Karpas-422 (cell line): ENCODE measurements around the gene GPX4. TPM values are rescaled to one million over a fixed set of nuclear protein-coding genes. Genes with fewer than 3 reads are reported as not detected.

Source experiments
- DNase-seq: peaks from one replicate; pipeline ENCODE4 v3.0.0-alpha.2; 2015
- H2AFZ ChIP-seq: fragments of 200-600 bp; sonication (generic); 2 replicates; pipeline ENCODE4 v1.6.1; 2014; ENCODE audit warnings: antibody characterized with exemption, low read length, mixed read lengths
- H3K27ac ChIP-seq: fragments of 200-600 bp; sonication (generic); 2 replicates; pipeline ENCODE4 v1.5.1; 2014; ENCODE audit warnings: mild to moderate bottlenecking, low read length, moderate library complexity
- H3K27me3 ChIP-seq: fragments of 200-600 bp; sonication (generic); 2 replicates; pipeline ENCODE4 v1.6.1; 2014; ENCODE audit warnings: low read length, mixed read lengths
- H3K36me3 ChIP-seq: fragments of 200-600 bp; sonication (generic); 2 replicates; pipeline ENCODE4 v1.6.1; 2014; ENCODE audit warnings: low read length, mixed read lengths; ENCODE audit not compliant: insufficient read depth
- H3K4me1 ChIP-seq: fragments of 200-600 bp; sonication (generic); 2 replicates; pipeline ENCODE4 v1.6.1; 2014; ENCODE audit warnings: mild to moderate bottlenecking, low read length, mixed read lengths
- H3K4me2 ChIP-seq: fragments of 200-600 bp; sonication (generic); 2 replicates; pipeline ENCODE4 v1.6.1; 2014; ENCODE audit warnings: low read length, low read depth, mild to moderate bottlenecking; ENCODE audit not compliant: poor library complexity, severe bottlenecking
- H3K4me3 ChIP-seq: fragments of 200-600 bp; sonication (generic); 2 replicates; pipeline ENCODE4 v1.5.1; 2014; ENCODE audit warnings: mild to moderate bottlenecking, antibody characterized with exemption, low read length, mixed read lengths
- H3K79me2 ChIP-seq: fragments of 200-600 bp; sonication (generic); 2 replicates; pipeline ENCODE4 v1.6.1; 2014; ENCODE audit warnings: mild to moderate bottlenecking, low read length, mixed read lengths
- H3K9ac ChIP-seq: fragments of 200-600 bp; sonication (generic); 2 replicates; pipeline ENCODE4 v1.6.0; 2014; ENCODE audit warnings: low read length
- H3K9me2 ChIP-seq: fragments of 200-600 bp; sonication (generic), shearing (Covaris generic); replicated peaks from 2 replicates; pipeline ENCODE4 v1.6.0; 2014; ENCODE audit warnings: mild to moderate bottlenecking, low read length, moderate library complexity; ENCODE audit not compliant: insufficient read depth
- H3K9me3 ChIP-seq: fragments of 300-700, 200-600 bp; sonication (generic); 2 replicates; pipeline ENCODE4 v1.6.1; 2014; ENCODE audit warnings: low read length, mixed read lengths
- H4K20me1 ChIP-seq: fragments of 200-600 bp; sonication (generic); 2 replicates; pipeline ENCODE4 v1.6.1; 2014; ENCODE audit warnings: mild to moderate bottlenecking, antibody characterized with exemption, low read length, low read depth; ENCODE audit not compliant: insufficient read depth
- total RNA-seq: library from RNA; depleted of rRNA; stranded (reverse); fragments of >200 nt; shearing (Covaris generic); gene quantifications from 2 replicates; pipeline ENCODE4 v1.2.3, GENCODE V29; 2014; ENCODE audit warnings: low replicate concordance; rRNA removed

Gene GPX4, protein sequence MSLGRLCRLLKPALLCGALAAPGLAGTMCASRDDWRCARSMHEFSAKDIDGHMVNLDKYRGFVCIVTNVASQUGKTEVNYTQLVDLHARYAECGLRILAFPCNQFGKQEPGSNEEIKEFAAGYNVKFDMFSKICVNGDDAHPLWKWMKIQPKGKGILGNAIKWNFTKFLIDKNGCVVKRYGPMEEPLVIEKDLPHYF
- 286 and 423 TPM in 2 replicates for total RNA-seq

GRCh38 chr19:1103708-1104310 lies at the start of gene GPX4:
TSS of gene GPX4 (plus strand) at chr19:1103994. CDS start at chr19:1104044, 50 bp downstream.
- H2AFZ ChIP-seq = peak within 1 kb of the TSS; percentile 77; the same call in 1 of the 2 replicates
- no peaks in the 10 kb centered on the region for H3K9me3 ChIP-seq

GRCh38 chr19:1054102-1055027 lies 49.4 kb upstream of the GPX4 start:
- Histone ChIP-seq H3K36me3 (no peaks in the 10 kb centered on the region), H3K79me2 (no peaks in the 10 kb centered on the region), H3K4me1 (peaks cover 19% of the 10 kb centered on the region), H3K27me3 (no peaks in the 10 kb centered on the region), H3K27ac (no peak overlapping the region), H2AFZ (no peak overlapping the region), H3K9ac (no peak overlapping the region), H3K9me2 (no peaks in the 10 kb centered on the region), H3K4me2 (no peak overlapping the region), H4K20me1 (no peaks in the 10 kb centered on the region), H3K4me3 (no peak overlapping the region), H3K9me3 (no peaks in the 10 kb centered on the region)
- DNase-seq = no peak

More at GRCh38 chr19:1103708-1104310, at the start of gene GPX4:
- Histone ChIP-seq H3K36me3 (no peaks in the 10 kb centered on the region), H3K9me2 (no peaks in the 10 kb centered on the region), H3K27ac (peak within 1 kb of the TSS; percentile 77), H3K79me2 (peaks cover 14% of the 10 kb centered on the region), H3K4me2 (peak within 1 kb of the TSS; percentile 91), H3K9ac (peak within 1 kb of the TSS; percentile 98), H3K4me3 (peak within 1 kb of the TSS; percentile 95), H4K20me1 (peaks cover 5% of the 10 kb centered on the region; the same call in 1 of the 2 replicates), H3K4me1 (peaks cover 43% of the 10 kb centered on the region), H3K27me3 (no peaks in the 10 kb centered on the region)
- DNase-seq = peak; percentile 100

DNA sequence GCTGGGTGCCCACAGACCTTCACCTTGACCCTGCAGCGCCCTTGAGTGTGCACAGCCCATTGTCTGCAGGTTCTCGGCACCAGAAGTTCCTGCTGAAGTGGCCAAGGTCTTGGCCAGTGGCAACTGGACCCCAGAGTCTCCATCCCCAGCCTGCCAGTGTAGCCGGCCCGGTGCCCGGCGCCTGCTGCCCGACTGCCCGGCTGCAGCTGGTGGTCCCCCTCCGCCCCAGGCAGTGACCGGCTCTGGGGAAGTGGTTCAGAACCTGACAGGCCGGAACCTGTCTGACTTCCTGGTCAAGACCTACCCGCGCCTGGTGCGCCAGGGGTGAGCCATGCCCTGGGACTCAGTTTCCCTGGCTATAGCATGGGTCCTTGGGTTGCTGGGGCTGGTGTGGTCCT lies 48.8 kb upstream of the GPX4 start:
- DNase-seq = no peak
- no peak overlapping the region for H3K4me3 ChIP-seq
- no peaks in the 10 kb centered on the region for H3K36me3 ChIP-seq
- H3K4me1 ChIP-seq = peaks cover 19% of the 10 kb centered on the region
- H3K4me2 ChIP-seq = no peak overlapping the region
- H3K9me2 ChIP-seq = no peaks in the 10 kb centered on the region
- no peaks in the 10 kb centered on the region for H3K79me2 ChIP-seq
- H3K27me3 ChIP-seq = no peaks in the 10 kb centered on the region
- no peak overlapping the region for H2AFZ ChIP-seq
- H3K9ac ChIP-seq = no peak overlapping the region
- no peak overlapping the region for H3K27ac ChIP-seq
- no peaks in the 10 kb centered on the region for H4K20me1 ChIP-seq
- no peaks in the 10 kb centered on the region for H3K9me3 ChIP-seq

DNA sequence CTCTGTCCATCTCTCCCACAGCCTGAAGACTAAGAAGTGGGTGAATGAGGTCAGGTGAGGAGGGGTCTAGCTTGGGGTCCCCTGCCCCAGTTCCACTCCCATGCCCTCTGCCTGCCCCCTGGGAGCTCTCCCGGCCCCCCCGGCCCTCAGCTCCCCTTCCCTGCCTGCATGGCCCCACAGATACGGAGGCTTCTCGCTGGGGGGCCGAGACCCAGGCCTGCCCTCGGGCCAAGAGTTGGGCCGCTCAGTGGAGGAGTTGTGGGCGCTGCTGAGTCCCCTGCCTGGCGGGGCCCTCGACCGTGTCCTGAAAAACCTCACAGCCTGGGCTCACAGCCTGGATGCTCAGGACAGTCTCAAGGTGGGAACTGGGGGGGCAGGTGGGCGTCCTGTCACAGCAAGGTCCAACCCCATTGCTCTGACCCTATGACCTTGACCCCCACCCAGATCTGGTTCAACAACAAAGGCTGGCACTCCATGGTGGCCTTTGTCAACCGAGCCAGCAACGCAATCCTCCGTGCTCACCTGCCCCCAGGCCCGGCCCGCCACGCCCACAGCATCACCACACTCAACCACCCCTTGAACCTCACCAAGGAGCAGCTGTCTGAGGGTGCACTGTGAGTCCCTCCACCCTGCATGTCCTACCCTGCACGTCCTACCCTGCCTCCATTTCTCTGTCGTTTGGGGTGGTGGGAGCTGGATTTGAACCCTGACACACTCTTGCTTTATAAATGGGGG lies 47.7 kb upstream of the GPX4 start:
- no peaks in the 10 kb centered on the region for H3K27me3 ChIP-seq
- peaks cover 19% of the 10 kb centered on the region for H3K4me1 ChIP-seq
- no peaks in the 10 kb centered on the region for H3K36me3 ChIP-seq
- H3K9me3 ChIP-seq = no peaks in the 10 kb centered on the region
- no peaks in the 10 kb centered on the region for H3K79me2 ChIP-seq
- H3K9ac ChIP-seq = no peak overlapping the region
- no peak for DNase-seq
- no peak overlapping the region for H2AFZ ChIP-seq
- no peak overlapping the region for H3K27ac ChIP-seq
- H3K9me2 ChIP-seq = no peaks in the 10 kb centered on the region
- H3K4me3 ChIP-seq = no peak overlapping the region
- no peak overlapping the region for H3K4me2 ChIP-seq
- no peaks in the 10 kb centered on the region for H4K20me1 ChIP-seq

- H3K36me3 ChIP-seq = no peaks in the 10 kb centered on the region
- no peaks in the 10 kb centered on the region for H3K9me3 ChIP-seq
- no peaks in the 10 kb centered on the region for H3K79me2 ChIP-seq
- H3K9ac ChIP-seq = no peak overlapping the region
- no peak overlapping the region for H3K4me2 ChIP-seq
- H3K27ac ChIP-seq = peak overlapping the region; percentile 40; the same call in 1 of the 2 replicates
- H3K4me1 ChIP-seq = peaks cover 19% of the 10 kb centered on the region
- H3K27me3 ChIP-seq = no peaks in the 10 kb centered on the region
- H2AFZ ChIP-seq = no peak overlapping the region
- DNase-seq = peak; percentile 75
- no peaks in the 10 kb centered on the region for H3K9me2 ChIP-seq
- no peak overlapping the region for H3K4me3 ChIP-seq
- no peaks in the 10 kb centered on the region for H4K20me1 ChIP-seq
Measured at GRCh38 chr19:1057176-1057855, 46.5 kb upstream of the GPX4 start.

DNA sequence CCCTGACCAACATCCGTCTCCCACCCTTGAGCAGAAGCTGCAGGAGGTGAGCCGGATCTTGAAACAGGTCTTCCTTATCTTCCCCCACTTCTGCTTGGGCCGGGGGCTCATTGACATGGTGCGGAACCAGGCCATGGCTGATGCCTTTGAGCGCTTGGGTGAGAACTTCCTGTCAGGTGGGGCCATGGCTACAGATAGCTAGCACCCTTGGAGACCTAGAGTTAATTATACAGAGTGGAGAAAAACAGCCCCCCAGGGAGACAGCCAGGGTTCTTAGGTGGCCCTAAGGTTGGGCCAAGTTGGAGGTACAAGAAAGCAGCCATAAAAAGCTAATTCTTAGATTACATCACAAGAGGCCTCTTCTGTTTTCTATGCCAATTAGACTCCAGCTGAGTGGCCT lies 45.7 kb upstream of the GPX4 start:
- Histone ChIP-seq H2AFZ (no peak overlapping the region), H3K4me3 (no peak overlapping the region), H3K9me3 (no peaks in the 10 kb centered on the region), H3K9me2 (no peaks in the 10 kb centered on the region), H3K36me3 (no peaks in the 10 kb centered on the region), H3K79me2 (no peaks in the 10 kb centered on the region), H3K27me3 (no peaks in the 10 kb centered on the region), H3K4me2 (no peak overlapping the region), H4K20me1 (no peaks in the 10 kb centered on the region), H3K4me1 (peaks cover 19% of the 10 kb centered on the region), H3K9ac (no peak overlapping the region), H3K27ac (0 out of 2 replicates have a peak overlapping the region, but pooled peaks have one; percentile 40)
- peak; percentile 74 for DNase-seq

- Histone ChIP-seq H3K9ac (no peak overlapping the region), H2AFZ (no peak overlapping the region), H3K27me3 (no peaks in the 10 kb centered on the region), H3K36me3 (no peaks in the 10 kb centered on the region), H3K4me3 (no peak overlapping the region), H3K4me1 (peaks cover 34% of the 10 kb centered on the region), H3K9me3 (no peaks in the 10 kb centered on the region), H3K4me2 (no peak overlapping the region), H3K27ac (no peak overlapping the region), H4K20me1 (no peaks in the 10 kb centered on the region), H3K79me2 (no peaks in the 10 kb centered on the region), H3K9me2 (no peaks in the 10 kb centered on the region)
- no peak for DNase-seq
Measured at GRCh38 chr19:1060689-1061088, 43.1 kb upstream of the GPX4 start.
